Spleen (tissue), 7 donors: ENCODE data around the gene GADL1.

Experiments used
- CTCF ChIP-seq, 11 experiments: fragments of 200-600 bp in 7 of 11; fragments of 450-650 bp in 4 of 11; sonication (generic) in 4 of 11; IDR thresholded peaks in 8 of 11; conservative IDR thresholded peaks in 3 of 11; 1 replicate in 7 of 11; 2 replicates in 4 of 11; pipeline versions ENCODE4 v1.4.0 to v1.8.0; 2016 to 2021; ENCODE audit warnings: antibody characterized with exemption in 11 of 11, inconsistent platforms in 4 of 11, mild to moderate bottlenecking in 1 of 11
- POLR2A ChIP-seq, 3 donors: fragments of 450-650 bp; IDR thresholded peaks; one replicate each; pipeline ENCODE4 v1.5.1; 2017; ENCODE audit warnings: antibody characterized with exemption in 3 of 3, mild to moderate bottlenecking in 1 of 3
- donor health status: DM: no; HTN: no; CAD: no; lungs with moderate emphysema.
- donor health status: DM: no; HTN: no; CAD: no.
- donor health status: DM: no; HTN: no; CAD: no.

- TF ChIP-seq CTCF (IDR thresholded peaks at IDR 0.05 in 8 of 11, conservative IDR thresholded peaks at IDR 0.05 in 3 of 11) (no peak), POLR2A (IDR thresholded peaks at IDR 0.05) (no peak)
Observed at GRCh38 chr3:30750967-30751366, 143.5 kb downstream of the GADL1 start.
